GM12892 (cell line): Measurements from ENCODE around the gene NFATC1.

ENCODE experiments used
- POLR2A ChIP-seq: IDR thresholded peaks from 2 replicates; pipeline ENCODE4 v1.6.1; 2011; ENCODE audit warnings: low read depth, low read length, control low read depth
- POLR2AphosphoS5 ChIP-seq: IDR thresholded peaks from 2 replicates; pipeline ENCODE4 v1.6.1; 2011; ENCODE audit warnings: low read depth, low read length, control low read depth
- TAF1 ChIP-seq: IDR thresholded peaks from 2 replicates; pipeline ENCODE4 v1.6.1; 2011; ENCODE audit warnings: low read depth, mild to moderate bottlenecking, control low read depth, low read length, borderline replicate concordance

DNA sequence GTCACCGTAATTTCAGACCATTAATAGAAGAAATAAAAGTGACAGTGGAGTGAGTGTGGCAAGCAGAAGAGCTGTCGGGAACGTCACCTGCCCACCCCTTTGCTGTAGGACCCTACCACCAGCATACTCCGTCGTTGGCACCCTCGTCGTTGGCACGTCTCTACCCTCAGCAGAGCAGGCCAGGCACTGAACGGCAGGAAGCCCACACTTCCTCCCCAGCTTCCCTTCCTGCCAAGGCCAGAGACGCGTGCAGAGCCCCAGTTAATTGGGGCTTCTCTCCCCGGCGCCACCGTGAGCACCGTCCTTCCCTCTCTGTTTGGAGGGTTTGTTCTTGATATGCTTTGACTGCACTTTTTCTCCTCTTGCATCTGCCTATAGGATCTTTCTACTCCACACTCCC is 27.0 kb upstream of the NFATC1 start:
- TF ChIP-seq POLR2AphosphoS5 (no peak), POLR2A (no peak), TAF1 (no peak)
